GM12865 (cell line): Measurements from ENCODE around the gene ABHD12.

ENCODE experiments used
- DNase-seq: peaks from one replicate; pipeline ENCODE4 v3.0.0; 2010; ENCODE audit warnings: low read depth
- H3K4me3 ChIP-seq: 2 replicates; pipeline ENCODE4 v1.5.1; 2011; ENCODE audit warnings: mild to moderate bottlenecking, low read depth, low read length, control low read depth
- CTCF ChIP-seq: IDR thresholded peaks from 2 replicates; pipeline ENCODE4 v1.5.1; 2011; ENCODE audit warnings: low read length, control low read depth, low read depth, inconsistent platforms; ENCODE audit not compliant: insufficient read depth; ENCODE audit errors: missing control alignments

Gene ABHD12

GRCh38 chr20:25293910-25294458 is 96.7 kb downstream of the ABHD12 start:
- H3K4me3 ChIP-seq: no peak overlapping the region
- DNase-seq: no peak
- no peak for TF ChIP-seq CTCF

- no peak for TF ChIP-seq CTCF
- no peak for DNase-seq
- H3K4me3 ChIP-seq: no peak overlapping the region
These were observed 97.1 kb downstream of the ABHD12 start for GRCh38 chr20:25293507-25293906.

- no peak for TF ChIP-seq CTCF
- no peak overlapping the region for H3K4me3 ChIP-seq
- DNase-seq: no peak
These were observed 98.3 kb downstream of the ABHD12 start for GRCh38 chr20:25292176-25292891.

GRCh38 chr20:25291432-25292133 is 99.1 kb downstream of the ABHD12 start:
- DNase-seq: no peak

GRCh38 chr20:25290646-25291431 is 99.8 kb downstream of the ABHD12 start:
- TF ChIP-seq CTCF: no peak
- no peak for DNase-seq
- H3K4me3 ChIP-seq: no peak overlapping the region

More at GRCh38 chr20:25291432-25292133, 99.1 kb downstream of the ABHD12 start:
- H3K4me3 ChIP-seq: no peak overlapping the region
- no peak for TF ChIP-seq CTCF

- H3K4me3 ChIP-seq: no peak overlapping the region
- no peak for DNase-seq
- TF ChIP-seq CTCF: no peak
These were observed 100.6 kb downstream of the ABHD12 start for GRCh38 chr20:25289886-25290597.
